GM19468 (cell line): Measurements from ENCODE around the gene SUN1.
"Not testable (repeated sequence)": the region's sequence is repeated elsewhere in the genome, so short reads cannot be mapped to it uniquely, and the experiment has no call there.

Experiments used
- ATAC-seq: cut with Tn5 transposase; IDR thresholded peaks from one replicate; pipeline ENCODE4 v1.9.1; 2021; ENCODE audit warnings: mild to moderate bottlenecking, moderate library complexity, moderate number of reproducible peaks; ENCODE audit not compliant: unreplicated experiment; ENCODE audit errors: extremely low read depth

Gene SUN1

DNA sequence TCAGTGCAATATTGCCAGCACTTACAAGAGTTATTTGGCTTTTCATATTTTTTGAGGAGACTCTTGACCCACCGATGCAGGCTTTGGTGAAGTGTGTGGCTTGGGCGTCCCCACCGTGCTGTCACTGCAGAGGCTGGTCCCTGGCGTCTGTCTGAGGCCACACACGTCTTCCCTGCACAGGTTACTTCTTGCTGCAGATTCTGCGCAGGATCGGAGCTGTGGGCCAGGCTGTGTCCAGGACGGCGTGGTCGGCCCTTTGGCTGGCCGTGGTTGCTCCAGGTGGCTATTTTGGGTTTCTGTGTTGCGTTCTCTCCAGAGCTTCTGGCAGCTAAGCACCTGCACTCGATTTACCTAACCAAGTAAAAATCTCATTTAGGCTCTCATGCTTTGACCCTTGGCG lies 18.9 kb downstream of the SUN1 start:
- ATAC-seq = no peak

DNA sequence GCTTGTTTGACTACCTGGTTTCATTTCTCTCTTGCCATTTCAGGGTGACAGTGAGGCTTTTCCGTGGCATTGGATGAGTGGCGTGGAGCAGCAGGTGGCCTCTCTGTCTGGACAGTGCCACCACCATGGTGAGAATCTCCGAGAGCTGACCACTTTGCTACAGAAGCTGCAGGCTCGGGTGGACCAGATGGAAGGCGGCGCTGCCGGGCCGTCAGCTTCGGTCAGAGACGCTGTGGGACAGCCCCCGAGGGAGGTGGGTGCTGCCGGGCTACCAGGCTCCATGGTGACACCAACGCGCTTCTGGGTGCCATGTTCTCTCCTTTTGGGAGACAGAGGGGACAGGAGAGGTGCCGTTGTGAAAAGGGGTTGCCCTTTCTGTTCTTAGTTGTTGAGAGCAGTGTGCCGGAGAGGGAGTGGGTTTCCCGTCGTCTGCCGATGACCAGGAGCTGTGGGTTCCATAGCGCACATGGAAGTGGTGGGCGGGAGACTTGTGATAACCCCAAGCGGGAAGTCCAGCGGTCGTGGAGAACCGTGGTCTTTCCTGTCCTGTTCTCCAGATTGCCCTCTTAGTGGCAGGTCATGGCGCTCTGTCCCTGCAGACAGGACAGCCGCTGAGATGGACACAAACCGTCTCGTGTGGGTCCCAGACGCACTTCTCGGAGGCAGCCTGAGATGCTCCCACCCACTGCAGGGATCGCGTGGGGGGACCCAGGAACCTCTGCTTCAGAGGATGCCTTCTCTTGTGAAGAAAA lies 21.3 kb downstream of the SUN1 start:
- ATAC-seq = no peak

DNA sequence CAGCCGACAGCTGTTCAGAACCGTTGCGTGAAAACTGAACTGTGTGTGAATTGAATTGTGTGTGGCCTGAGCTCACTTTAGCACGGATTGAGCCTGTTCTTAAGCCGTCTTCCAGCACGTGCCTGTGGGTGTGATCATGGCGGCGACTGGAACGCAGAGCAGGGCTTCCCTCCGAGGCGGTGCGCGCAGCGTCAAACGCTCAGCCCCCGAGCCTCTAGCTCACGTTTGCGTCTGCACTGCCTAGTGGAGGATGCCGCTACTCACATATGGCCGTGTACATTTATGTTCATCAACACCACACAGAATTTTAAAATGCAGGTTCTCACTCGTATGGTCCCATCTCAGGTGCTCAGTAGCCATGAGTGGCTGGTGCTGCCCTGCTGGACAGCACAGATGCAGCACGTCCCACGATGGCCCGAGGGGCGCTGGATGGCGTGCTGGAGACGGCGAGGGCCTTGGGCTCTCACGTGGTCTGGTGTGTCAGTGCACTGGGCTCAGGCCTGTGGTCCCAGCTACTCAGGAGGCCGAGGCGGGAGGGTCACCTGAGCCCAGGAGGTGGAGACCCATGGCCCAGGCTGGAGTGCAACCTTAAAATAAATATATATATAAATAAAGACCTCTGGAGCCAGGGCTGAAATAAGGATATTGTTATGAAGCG lies 22.0 kb downstream of the SUN1 start:
- ATAC-seq = no peak

DNA sequence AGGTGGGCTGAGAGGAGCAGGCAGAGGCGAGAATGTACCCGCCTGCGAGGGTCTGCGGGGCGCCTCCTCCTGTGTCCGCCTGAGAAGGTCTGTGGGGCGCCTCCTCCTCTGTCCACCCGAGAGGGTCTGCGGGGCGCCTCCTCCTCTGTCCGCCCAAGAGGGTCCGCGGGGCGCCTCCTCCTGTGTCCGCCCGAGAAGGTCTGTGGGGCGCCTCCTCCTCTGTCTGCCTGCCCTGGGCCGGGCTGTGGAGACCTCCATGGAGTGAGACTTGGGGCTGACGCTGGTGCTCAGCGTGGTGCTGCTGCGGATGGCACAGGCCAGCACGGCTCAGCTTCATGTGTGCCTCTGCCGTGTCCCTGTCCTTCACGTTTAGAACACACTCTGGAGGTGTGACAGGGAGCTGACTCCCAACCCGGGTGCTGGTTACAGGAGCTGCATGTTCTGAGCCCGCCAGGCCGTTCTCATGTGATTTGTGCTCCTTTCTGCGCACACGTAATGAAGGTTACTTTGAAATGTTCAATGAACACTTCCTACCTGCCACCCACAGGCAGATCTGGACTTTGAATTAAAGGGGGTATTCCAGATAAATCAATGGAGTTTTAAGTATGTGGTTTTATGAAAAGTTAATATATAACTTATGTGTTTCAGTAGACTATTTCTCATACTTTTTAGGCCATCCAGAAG lies 23.6 kb downstream of the SUN1 start:
- no peak for ATAC-seq

DNA sequence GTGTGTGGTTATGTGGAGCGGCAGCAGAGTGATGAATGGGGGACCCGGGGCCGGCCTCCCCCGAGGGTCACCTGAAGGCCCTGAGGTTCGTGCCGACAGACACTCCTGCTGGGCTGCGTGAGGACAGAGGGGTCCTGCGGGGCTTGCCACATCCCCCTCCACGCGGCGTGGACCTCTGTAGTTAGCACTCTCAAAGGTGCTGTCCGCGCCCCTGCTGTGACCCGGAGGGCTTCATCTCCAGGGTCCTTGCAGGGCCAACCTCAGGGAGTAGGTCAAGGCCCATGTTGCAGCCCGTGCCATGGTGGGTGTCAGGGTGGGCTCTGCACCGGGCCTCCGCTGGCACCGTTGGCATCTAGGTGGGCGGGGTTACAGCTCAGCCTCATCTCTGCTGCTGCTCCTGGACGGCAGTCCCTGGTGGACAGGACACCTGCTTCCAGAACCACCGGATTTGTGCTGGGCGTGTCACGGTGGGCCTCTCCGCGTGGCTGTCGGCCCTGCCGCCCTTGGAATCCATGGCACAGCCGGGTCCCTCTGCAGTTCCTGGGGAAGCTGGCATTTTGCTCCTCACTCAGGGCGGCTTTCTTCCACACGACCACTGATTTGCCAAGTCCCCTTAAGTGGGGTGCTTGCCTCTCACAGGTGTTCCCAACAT lies 24.3 kb downstream of the SUN1 start:
- ATAC-seq = no peak

DNA sequence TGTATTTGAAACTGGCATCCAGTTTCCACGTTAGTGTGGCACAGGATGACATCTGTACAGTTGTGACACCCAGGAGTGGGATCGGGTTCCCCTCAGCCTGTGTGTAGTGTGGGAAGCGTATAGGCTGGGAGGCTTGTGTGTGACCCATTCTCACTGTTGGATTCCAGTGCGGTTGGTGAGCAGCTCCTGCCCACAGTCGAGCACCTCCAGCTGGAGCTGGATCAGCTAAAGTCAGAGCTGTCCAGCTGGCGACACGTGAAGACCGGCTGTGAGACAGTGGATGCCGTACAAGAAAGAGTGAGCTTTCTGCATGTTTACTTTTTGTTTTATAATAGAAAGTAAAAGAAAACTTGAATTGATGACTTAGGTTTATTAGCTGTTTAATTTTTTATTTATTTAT lies 25.4 kb downstream of the SUN1 start:
- ATAC-seq = no peak

DNA sequence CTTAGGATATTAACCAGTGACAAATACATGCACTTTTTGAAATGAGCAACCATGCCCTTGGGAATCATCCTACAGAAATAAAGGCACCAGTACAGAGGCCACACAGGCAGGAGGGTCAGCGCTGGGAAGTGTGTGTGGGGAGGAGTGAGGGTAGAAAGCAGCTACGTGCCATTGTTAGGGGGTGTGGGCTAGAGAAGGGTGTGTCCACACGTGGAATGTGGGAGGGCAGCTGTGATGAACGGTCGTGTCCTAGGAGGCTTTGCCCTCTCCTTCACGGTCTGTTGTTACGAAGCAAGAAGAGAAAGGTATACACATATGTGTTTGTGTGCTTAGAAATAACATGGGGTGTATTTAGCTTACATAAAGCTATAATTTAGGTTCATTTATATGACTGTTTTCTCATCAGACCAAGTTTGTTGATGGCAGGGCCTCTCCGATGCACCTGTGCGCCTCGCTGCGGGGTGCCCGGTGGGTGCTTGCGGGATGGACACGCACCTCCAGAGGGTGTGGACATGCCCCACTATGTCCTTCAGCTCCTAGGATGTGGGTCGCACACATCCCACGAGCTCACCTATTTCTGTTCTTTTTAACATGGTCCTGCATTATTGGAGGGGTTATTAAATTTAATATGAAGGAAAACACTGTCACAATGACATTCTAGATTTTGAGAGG lies 27.2 kb downstream of the SUN1 start:
- no peak for ATAC-seq

DNA sequence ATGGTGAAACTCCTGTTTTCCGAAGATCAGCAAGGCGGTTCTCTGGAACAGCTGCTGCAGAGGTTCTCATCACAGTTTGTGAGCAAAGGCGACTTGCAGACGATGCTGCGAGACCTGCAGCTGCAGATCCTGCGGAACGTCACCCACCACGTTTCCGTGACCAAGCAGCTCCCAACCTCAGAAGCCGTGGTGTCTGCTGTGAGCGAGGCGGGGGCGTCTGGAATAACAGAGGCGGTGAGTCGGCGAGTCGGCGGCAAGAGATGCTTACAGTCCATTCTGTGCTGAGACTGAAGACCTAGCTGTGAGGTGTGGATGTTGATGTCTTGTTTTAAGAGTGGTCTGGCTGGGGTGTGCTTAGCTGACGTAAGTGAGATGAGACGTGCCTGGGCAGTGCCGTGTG lies 27.9 kb downstream of the SUN1 start:
- ATAC-seq = no peak

DNA sequence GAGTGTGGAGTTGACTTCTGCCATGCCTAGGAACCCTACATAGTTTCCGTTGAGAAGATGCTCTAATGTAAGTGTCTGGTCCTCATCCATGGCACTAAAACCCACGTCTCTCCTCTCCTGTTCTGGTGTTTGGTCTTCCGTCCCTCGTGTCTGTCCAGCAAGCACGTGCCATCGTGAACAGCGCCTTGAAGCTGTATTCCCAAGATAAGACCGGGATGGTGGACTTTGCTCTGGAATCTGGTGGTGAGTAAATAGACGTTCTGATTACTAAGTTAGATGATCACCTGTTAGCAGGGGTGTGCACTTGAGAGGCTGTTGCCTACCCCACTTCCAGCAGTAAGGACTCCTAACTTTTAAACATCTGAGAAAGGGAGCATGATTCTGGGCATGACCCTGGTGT lies 28.9 kb downstream of the SUN1 start:
- ATAC-seq = no peak

DNA sequence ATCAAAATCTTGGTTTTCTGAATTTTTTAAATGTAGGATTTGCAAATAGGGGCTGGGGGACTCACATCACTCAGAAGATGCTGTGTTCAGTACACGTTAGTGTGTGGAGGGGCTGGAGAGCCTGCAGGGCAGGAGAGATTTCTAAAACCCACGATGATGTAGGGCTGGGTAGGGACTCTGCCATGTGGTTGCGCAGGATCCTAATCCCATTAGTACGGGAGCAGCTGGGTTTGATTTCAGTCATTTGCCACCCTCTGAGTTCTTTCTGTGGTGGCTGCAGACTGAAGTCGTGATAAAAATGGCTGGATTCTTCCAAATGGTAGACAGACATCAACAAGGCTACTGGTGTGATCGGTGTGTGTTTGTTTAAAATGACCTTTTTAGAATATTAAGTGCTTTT lies 29.9 kb downstream of the SUN1 start:
- no peak for ATAC-seq

DNA sequence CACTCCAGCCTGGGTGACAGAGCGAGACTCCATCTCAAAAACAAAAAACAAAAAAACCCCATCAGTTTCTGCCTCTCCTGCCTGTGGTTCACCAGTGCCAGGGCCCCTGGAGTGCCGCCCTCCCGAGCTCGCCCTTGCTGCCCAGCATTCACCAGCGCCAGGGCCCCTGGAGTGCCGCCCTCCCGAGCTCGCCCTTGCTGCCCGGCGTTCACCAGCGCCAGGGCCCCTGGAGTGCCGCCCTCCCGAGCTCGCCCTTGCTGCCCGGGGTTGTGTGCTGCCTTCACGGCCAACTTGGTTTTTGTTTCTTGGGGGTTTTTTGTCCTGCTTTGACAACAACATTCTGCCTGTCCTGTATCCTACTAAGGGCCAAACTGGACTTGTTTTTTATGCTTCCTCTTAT lies 30.8 kb downstream of the SUN1 start:
- ATAC-seq = no peak

DNA sequence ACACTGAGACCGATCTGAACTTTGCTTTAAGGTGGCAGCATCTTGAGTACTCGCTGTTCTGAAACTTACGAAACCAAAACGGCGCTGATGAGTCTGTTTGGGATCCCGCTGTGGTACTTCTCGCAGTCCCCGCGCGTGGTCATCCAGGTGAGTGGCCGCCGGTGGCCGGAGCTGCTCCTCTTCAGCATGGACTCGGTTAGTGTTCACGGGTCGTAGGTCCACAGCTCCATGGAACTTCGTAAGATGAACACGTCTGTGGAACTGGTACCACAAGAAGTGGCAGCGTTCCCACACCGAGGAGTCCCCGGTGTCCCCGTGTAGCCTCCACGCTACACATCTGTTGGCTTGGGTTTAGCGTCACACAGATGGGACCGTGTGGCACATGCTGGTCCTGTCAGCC lies 33.6 kb downstream of the SUN1 start:
- no peak for ATAC-seq

DNA sequence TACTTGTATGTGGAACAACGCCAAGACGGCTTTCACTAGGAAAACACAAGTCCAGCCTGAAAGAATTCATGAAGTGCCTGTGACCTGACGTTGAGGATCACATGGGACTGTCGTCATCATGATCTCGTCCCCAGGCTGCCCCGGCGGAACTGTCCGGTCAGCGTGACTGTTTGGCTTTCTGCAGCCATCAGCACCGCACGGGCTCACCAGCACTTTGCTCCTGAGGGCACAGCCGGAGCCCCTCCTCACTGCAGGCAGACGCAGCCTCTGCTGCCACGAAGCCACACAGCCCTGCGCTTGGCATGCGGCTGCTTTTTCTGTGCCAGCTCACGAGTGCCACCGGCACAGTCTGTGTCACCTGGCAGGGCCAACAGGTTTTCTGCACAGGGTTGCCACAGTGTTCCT lies 34.7 kb downstream of the SUN1 start:
- ATAC-seq = no peak

DNA sequence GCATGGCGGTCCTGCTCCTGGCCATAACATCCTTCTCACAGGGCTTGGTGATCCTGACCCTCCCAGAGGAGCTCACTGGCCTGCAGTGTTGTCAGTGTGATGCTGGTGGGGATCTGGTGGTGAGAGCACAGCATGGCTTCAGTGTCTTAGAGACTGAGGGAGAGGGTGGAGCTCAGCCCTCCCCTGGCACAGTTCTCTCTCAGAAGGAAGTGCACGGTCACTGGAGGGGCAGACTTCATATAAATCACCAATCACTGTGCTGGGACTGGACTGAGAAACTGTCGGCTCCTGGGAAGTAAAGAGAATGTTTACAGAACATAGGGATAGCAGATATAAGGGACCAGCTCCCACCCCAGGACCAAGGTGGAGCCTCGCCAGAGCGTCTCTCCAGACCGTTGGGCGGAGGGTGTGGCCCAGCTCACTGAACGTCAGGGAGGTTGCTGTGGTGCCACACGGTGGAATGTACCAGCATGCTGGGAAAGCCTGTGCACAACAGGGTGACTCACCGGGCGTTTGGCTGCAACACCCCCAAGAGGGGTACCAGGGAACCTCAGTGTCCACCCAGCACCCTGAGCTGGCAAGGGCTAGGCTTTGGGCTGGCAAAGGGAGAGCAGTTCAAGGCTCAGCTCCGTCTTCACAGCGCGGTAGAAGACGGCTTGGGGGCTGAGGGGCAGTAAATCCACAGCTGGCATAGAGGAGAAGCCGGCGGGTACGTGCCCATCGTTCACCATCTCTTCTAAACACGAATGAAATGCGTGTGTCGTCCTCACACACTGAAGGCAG lies 35.3 kb downstream of the SUN1 start:
- no peak for ATAC-seq

DNA sequence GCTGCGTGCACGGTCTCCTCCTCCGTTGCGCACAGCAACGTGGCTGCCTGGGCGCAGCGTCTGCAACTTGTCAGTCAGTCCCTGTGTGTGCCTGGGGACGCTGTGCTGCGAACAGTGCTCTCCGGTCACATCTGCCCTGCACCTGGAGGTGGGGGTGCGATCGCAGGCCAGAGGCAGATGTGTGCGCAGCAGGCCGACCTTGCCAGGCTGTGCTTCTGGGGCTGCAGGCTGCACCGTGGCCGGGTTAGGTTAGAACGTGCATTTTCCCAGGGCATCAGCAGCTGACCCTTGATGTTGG lies 35.9 kb downstream of the SUN1 start:
- no peak for ATAC-seq

DNA sequence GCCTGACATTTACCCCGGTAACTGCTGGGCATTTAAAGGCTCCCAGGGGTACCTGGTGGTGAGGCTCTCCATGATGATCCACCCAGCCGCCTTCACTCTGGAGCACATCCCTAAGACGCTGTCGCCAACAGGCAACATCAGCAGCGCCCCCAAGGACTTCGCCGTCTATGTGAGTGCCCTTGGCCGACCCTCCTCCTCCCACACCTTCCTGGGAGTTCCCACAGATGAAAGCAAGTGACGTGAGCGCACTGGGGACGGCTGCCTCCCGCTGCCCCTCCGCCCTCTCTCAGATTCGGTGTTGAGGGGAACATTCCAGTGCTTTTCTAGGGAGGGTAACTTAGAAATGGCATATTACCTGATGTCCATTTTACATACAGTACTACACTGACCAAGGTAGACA lies 37.1 kb downstream of the SUN1 start:
- ATAC-seq = no peak

DNA sequence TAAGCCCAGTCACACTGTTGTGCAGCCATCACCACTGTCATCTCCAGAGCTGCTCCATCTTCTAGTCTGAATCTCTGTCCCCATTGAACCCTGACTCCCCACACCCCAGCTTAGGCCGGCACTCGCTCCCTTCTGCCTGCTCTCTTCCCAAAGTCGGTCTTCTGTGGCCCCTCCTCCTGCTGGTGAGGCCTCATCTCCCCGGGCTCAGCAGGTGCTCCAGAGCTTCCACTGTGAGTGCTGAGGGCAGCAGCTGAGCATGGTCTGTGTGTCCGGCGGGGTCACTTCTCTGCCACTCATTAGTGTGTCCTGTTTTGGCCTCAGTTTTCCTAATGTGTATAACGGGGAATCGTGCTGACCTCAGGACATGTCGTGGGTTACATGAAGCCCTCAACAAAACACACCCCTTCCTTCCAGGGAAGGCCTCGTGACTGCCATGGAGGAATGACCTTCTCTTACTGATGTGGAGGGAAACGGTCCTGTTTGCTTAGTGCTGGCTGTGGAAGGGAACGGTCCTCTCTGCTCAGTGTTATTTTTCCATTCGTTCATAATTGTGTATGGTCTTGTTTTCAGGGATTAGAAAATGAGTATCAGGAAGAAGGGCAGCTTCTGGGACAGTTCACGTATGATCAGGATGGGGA lies 39.7 kb downstream of the SUN1 start:
- no peak for ATAC-seq

DNA sequence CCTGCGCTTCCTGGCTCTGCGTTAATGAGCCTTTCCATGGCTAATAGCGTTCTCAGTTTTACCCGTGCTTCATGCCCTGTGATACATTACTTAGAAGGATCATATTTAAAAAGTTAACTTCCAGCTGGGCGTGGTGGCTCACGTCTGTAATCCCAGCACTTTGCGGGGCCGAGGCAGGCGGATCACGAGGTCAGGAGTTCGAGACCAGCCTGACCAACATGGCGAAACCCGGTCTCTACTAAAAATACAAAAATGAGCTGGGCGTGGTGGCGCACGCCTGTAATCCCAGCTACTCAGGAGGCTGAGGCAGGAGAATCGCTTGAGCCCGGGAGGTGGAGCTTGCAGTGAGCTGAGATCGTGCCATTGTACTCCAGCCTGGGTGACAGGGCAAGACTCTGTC lies 40.4 kb downstream of the SUN1 start:
- ATAC-seq = not testable (repeated sequence)

DNA sequence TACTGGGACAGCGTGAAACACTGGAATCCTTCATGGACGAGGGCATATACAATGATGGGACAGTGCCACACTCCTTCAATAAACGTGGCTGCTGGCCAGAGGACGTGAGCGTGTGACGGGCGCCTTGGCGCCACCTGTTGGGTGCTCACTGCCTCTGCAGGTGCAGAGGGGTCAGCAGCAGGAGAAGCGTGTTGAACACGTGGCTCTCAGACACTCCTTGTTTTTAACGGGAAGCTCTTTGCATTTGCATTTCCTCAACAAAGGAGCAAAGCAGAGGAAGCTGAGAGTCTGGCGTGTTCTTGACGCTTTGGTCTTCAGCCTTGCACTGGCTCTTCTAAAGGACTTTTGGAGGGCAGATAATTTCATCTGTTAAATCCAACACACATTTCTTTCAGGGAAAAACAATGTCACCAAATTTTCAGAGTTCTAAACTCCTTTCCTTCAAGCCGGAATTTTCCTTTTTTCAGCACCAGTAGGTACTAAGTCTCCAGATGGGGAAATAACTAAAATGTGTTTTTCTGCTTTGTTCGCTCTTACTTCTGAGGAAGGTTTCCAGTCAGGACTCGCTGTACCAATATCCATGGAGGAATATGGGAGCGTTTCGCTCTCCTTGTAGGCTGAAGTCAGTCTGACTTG lies 41.2 kb downstream of the SUN1 start:
- ATAC-seq = no peak
